Embryonic facial prominence (tissue), 1 donor: ENCODE measurements around the gene C8G.
A peak's percentile ranks its signal among the peaks of the same experiment; 100 is the strongest.

ENCODE experiments used
- DNase-seq: peaks from one replicate; pipeline ENCODE4 v3.0.0-alpha.2; 2016; ENCODE audit errors: extremely low spot score

The C8G gene

GRCh38 chr9:136944519-136945332 lies at the start of gene C8G, which contains the start of gene FBXW5:
Gene C8G (plus strand): TSS chr9:136945243. CDS start chr9:136945321, 78 bp downstream.
Gene FBXW5 (minus strand): TSS chr9:136944738. CDS start chr9:136944083, 655 bp downstream.
- peak; percentile 89 for DNase-seq

DNA sequence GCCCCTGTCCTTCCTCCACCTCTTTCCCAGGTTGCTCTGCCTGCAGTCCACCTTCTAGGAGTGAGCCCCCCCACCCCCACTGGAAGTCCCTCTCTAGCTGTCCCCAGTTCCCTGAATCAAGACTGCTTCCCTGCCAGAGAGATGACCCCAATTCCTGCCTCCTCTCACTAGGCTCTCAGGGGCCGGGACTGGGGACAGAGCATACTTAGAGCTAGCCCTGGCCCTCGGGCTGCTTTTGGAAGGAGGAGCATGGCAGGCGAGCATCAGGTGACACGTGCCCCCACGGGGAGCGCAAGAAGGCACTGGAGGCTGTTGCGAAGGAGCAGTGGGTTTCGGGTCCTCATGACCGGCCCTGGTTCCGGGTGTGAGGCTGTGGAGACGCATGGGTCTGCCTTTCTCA lies 49.0 kb upstream of the C8G start:
- no peak for DNase-seq

- no peak for DNase-seq
These were observed 46.5 kb upstream of the C8G start for GRCh38 chr9:136898483-136899100.

GRCh38 chr9:136899196-136899595 lies 45.8 kb upstream of the C8G start:
- no peak for DNase-seq

DNA sequence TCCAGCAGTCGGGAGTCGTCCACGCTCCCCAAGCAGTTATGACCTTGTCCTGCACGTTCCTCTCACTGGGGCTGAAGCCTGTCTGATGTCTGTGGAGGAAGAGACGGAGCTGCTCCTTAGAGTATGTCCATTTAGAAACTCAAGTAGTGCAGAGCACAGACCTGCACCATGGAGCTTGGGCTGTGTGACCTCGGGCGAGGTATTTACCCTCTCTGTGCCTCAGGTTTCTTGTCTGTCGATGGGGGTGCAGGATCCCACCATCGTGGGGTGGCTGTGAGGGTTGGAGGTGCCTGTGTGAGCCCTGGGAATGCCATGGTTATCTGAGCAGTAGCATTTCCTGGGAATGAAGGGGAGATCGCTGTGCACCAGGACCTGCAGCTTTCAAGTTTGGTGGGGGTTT lies 44.5 kb upstream of the C8G start:
- no peak for DNase-seq

DNA sequence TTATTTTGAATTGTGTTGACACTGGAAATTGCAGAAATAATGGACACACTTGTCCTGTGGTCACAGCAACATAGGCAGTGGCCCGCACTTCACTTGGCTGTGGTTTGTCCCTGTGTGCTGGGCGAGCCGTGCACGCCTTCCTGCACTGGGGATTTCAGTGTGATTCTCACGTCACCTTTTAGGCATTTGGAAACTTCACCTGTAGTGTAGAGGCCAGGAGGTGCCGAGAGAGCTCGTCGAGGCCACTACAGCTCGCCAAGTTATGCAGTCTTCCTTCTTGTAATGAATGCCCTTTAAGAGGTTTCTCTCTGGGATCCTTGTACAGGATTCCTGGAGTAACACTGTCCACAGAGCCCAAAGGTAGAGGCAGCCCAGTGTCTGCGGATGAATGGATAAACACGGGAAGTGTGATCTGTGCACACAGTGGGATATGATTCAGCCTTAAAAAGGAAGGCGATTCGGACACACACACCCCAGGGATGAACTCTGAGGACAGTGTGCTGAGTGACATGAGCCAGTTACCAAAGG lies 44.0 kb upstream of the C8G start:
- no peak for DNase-seq

DNA sequence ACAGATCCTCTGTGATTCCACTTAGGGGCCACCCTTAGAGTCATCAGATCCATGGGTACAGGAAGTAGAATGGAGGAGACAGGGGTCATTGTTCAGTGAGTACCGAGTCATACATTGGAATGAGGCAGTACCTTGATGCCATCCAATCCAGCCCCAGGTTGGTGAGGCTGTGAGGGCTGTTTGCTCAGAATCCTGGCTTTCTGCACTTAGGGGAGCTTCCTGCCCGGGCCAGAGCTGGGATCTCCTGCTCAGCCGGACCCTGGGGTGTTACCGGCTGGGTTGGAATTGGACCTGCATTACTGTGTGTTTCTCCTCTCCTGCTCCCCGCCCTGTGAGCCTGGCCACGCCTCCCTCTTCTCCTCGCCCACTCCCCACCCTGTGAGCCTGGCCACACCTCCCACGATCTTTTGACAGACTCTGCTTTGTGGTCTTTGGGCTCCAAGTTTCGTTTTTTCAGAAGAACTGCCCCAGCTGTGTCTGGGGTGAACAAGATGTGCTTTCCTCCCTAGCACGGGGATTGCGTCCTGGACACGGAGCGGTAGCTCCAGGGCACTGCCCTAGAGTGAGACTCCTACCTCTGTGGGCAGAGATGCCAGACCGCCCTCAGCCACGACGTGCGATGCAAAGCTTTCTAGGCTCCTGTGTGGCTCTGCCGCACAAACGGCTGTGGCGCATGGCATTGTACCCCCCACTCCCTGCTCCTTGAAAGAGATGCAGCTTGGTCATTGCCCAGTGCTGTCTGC lies 43.4 kb upstream of the C8G start:
- DNase-seq: no peak

DNA sequence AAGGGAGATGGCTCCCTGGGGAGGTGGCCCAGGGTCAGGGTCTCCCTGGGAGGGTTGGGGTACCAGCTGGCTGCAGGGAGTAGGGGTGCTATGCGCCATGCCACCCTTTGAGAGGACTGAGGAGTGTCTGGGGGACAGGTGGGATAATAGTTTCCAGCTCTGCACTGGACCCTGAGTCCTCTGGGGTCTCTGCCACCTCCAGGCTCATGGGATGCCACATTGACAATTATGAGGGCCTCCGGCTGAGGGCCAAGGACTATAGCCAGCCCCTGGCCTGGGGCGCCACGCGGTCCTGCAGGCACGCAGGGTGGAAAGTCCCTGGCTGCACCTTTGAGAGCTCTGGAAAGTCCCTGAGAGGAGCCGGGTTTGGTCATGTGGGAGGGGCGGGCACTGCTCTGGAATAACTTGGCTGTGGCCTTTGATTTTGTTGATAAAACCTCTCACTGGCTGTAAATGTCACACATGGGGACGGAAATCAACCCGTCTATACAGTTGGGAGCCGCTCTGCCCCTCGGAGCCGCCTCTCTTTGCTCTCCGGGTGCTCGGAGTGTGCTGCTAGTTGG lies 42.7 kb upstream of the C8G start:
- DNase-seq: no peak

- no peak for DNase-seq
These were observed 41.9 kb upstream of the C8G start for GRCh38 chr9:136903041-136903554.

DNA sequence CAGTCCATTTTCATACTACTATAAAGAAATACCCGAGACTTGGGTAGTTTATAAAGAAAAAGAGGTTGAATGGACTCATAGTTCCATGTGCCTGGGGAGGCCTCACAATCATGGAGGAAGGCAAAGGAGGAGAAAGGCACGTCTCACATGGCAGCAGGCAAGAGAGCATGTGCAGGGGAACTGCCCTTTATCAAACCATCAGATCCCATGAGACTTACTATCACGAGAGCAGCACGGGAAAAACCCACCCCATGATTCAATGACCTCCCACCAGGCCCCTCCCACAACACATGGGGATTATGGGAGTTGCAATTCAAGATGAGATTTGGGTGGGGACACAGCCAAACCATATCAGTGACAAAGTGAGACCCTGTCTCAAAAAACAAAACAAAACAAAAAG lies 38.8 kb upstream of the C8G start:
- no peak for DNase-seq

DNA sequence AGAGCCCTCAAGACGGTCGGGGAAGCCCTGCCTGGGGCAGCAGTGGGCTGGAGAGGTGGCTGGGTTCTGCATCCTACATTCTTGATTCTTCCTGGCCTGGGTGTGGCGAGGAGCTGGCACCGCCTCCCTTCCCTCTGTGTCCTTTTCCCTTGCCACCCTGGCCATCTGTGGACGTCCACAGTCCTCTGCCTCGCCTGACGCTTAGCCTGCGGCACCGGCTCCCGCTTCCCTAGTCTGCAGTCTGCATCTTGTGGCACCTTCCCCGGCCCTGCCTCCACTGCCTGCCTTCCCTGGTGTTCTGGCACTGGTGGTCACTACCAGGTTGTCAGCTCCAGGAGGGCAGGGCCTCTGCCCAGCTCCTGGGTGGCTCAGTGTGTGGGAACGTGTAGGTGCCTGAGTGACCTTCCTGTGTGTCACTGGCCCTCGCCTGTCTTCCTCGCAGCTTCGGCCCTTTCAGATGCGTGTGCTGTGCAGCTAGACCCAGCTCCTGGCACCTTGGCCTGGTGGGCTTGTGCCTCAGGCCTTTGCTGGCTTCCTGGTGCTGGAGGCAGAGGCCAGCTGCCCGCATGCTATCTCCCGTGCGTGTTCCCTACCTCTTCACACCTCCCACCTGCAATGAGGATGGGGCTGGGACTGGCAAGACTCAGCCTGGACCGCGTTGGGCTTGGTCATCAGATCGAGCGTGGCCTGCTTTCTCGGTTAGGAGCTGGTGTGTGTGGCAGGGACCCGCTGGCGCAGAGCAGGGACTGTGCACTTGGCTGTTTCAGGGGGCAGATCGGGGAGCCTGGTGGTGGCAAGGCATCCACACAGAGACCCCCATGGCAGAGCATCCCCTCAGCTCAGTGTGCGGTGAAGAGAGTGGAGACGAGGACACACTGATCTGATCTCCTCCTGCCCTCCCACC lies 37.8 kb upstream of the C8G start:
- DNase-seq: no peak

DNA sequence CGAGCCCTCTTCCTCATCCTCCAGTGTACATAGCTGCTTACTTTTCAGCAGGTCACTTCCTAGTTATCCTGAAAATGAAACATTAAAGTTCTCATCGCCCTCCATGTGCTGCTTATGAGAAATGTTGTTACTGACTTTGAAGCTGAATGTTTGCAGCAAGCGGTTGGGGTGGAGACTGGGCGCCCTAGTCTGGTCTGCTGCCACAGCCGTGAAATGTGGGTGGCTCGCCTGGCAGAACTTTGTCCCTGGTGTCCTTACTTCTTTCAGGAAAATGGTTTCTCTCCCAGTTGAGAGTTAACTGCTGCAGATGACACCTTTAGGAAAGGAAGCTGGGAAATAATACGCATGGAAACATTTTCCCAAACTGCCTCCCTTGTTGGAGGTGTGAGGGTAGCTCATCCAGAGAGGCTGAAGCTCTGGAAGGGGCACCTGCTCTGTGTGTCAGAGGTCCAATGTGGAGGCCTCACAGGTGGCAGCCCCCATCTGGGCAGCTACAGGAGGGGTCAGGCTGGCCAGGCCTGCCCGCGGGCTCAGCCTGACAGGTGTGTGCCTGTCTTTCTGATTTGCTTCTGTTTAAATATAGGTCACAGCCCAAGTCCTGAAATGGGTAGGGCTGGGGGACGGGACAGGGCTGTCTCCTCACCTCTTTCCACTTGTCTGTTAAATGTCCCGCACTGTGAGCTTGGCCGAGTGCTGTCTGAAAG lies 34.7 kb upstream of the C8G start:
- no peak for DNase-seq

- DNase-seq: no peak
These were observed 34.2 kb upstream of the C8G start for GRCh38 chr9:136910901-136911245.

DNA sequence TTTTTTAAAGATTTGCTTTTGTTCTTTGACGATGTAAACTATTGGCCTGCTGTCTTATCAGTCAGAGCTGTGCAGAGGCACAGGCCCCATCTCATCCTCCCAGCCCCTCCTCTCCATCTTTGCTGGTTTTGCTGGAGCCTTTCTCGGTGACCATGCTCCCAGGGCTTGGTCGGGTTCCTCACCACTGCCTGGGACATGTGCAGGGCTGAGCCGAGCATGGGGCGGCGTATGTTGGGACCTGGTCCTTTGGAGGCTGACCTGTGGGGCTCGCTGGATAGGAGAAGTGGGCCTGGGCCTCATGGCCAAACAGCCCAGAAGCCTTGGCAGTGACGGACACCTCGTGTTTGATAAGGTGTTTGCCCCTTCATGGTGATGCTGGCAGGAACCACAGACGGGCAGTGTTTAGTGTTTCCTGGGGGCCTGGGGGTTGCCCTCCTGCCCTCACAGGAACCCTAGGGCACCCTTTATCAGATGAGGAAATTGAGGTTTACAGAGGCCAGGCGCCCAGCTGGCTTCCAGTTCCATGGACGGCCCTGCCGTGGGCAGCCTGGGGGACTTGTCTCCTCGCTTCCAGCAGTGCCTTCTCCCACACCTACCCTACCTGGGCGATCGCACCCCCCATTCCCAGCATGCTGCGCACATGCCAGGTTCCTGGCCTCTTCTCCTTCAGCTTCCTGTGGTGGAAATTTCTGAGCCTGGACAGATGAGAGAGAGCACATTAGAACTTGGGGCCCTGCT lies 31.2 kb upstream of the C8G start:
- no peak for DNase-seq

GRCh38 chr9:136915632-136916329 lies 29.3 kb upstream of the C8G start:
- no peak for DNase-seq

GRCh38 chr9:136916330-136917184 lies 28.5 kb upstream of the C8G start:
- DNase-seq: no peak

GRCh38 chr9:136917902-136918301 lies 27.1 kb upstream of the C8G start:
- DNase-seq: no peak

- DNase-seq: no peak
These were observed 25.0 kb upstream of the C8G start for GRCh38 chr9:136920069-136920468.
